CD4-positive, alpha-beta T cell treated with Interleukin-17A for 4 hours (primary cell): ENCODE data around the gene UBL4B.
"Not testable (repeated sequence)": the region's sequence is repeated elsewhere in the genome, so short reads cannot be mapped to it uniquely, and the experiment has no call there.

Source experiments
- DNase-seq: peaks from one replicate; pipeline ENCODE4 v3.0.0-alpha.2; 2020; ENCODE audit warnings: mixed read lengths

Gene UBL4B, protein sequence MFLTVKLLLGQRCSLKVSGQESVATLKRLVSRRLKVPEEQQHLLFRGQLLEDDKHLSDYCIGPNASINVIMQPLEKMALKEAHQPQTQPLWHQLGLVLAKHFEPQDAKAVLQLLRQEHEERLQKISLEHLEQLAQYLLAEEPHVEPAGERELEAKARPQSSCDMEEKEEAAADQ

DNA sequence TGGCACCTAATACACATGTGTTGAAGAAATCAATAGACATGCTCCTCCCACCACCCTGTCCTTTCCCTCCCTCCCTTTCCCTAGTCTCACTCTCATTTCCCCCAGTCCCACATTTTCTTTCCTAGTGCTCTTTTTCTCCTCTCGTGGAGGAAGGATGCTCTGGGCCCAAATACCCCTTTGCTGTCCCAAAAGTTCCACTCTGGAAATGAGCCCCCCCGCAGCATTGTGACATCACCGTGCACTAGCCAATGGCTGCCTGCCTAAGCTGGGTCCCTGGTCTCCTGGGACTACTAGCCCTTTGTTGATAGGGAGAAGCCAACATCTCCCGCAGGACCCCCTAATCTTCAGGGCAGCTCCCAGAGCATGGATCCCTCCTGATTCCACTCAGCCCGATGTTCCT lies at the start of gene UBL4B:
Gene UBL4B, plus strand, starts transcription at position 301 of the 400 bp plus-strand sequence. Its CDS starts 92 bp downstream, at position 393.
- no peak for DNase-seq

DNA sequence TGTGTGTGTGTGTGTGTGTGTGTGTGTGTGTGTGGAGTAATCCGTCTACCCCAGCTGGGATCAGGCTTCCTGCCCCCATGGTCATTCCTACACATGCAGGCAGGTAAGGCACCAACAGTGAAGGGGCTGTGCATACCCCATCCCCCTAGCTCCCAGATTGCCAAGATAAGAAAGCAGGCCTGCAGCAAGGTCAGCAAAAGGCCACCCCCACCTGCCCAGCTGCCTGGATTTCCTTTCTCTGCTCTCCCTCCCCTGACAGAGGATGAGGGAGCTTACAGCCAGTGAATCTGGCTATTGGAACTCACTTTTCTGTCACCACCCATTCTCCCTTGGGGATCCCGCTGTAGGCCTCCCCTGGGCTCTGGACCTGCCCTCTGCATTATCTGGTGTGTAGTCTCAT lies 49.6 kb upstream of the UBL4B start:
- no peak for DNase-seq

DNA sequence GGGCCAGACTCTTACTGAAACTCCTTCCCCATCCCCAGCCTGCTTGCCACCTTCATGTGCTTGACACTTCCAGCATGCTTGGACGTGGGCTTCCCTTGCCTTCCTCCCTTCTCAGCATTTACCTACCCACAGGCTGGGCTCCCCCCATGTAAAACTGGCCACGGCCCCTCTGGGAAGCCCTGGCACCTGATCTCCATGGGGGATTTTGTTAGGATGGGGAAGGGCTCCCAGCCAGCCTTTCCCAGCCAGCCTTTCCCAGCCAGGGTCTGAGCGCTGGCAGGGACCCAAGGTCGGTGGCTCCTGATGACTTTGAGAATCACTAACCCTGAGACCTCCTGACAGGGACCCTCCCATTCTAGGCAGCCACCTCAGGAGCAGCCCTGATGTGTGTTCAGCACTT lies 48.5 kb upstream of the UBL4B start:
- DNase-seq, result no peak

DNA sequence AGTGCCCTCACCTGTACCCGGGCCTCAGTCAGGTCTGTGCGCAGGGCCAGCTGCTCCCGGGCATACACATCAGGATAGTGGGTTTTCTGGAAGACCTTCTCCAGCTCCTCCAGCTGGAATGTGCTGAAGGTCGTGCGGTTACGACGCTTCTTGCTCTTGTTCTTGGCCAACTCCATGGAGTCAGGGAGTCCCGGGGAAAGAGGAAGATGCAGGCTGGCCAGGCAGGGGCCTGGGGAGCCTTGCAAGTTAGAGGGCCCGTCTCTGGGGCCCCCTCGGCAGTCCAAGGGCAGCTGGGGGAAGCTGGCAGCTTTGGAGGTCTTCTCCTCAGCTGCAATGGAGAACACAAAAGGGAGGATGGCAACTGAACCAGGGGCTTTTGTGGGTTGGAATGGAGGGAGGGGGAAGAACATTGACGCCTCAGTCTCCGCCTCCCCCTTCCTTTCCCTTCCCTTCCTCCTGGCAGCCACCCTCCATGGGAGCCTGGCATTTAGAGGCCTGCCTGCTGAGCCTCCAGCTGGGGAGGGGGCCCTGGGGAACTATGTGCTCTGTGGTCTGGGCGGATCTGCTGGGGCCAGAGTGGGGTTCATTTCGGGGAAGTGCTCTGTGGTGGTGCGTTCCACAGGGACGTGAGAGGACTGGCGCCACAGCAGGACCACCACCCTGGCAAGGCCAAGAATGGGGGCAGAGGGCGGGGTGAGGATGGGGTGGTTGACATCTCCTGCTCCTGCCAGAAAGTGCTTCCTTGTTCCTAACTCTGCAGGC lies 47.5 kb upstream of the UBL4B start:
- DNase-seq, result no peak

DNA sequence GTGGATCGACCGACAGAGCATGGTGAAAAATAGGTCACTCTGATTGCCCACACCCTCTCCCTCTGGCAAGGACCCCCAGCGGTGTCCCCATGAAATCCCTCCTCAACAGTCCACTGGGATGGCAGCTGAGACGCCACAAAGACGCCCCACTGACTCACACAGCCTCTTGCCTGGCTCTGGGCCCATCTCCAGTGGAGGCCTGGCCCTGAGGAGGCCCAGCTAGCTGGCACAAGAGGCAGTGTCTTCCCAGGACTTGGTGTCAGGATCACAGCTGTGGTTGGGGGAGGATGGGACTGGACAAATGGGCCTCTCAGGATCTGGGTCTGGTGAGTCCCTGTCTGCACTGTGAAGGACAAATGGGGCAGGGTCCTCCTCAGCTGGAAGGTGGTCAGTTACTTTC lies 46.4 kb upstream of the UBL4B start:
- no peak for DNase-seq

DNA sequence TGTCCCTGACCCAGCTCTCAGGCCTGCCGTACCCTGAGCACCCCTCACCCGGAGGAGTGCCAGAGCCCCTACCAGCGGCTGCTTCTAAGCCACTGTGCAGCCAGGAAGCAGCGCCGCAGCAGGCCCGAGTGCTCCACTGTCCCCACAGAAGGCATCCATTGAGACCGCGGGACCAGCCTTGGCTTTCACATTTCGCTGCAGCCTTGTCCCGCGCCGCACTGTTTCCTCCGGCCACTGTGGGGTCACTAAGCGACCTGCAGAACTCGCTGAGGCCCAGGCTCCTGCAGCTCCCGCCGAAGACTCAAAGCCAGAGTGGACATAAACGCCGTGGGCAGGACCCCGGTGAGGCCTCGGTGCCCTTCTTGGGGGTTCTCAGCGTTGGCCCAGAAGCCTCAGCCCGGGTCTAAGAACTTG lies 44.8 kb upstream of the UBL4B start:
- no peak for DNase-seq

DNA sequence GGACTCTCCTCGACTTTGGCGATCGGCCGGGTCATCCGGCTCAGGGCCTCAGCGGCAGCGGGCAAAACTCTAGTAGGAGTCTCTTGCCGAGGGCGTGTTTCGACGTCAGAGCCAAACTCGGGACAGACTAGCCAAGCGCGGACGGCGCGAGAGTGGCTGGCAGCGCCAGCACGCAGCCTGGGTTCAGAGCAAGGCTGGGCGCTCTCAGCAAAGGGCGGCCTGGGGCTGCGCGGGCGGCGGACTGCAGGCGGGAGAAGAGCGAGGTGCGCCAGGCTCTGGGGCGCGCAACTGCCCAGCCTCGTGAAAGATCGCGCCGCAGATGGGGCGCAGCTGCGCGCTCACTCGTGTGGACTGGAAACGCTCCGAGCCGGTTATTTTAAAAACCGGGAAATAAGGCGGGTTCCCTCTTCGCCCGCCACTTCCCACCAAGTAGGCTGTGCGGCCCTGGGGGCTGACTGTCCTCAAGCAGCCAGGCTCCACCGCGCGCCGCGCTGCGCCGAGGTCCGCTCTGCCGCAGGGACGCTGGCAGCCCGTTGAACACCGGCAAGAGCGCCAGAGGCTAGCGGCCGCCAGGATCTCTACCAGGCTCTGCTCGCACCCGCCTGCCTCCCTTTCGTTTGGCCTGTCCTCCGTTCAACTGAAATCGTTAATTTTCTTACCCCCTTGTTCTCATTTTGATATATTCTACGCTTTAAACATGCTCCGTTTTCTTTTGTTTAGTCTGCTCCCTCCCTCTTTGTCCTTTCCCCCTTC lies 44.2 kb upstream of the UBL4B start:
- no peak for DNase-seq

DNA sequence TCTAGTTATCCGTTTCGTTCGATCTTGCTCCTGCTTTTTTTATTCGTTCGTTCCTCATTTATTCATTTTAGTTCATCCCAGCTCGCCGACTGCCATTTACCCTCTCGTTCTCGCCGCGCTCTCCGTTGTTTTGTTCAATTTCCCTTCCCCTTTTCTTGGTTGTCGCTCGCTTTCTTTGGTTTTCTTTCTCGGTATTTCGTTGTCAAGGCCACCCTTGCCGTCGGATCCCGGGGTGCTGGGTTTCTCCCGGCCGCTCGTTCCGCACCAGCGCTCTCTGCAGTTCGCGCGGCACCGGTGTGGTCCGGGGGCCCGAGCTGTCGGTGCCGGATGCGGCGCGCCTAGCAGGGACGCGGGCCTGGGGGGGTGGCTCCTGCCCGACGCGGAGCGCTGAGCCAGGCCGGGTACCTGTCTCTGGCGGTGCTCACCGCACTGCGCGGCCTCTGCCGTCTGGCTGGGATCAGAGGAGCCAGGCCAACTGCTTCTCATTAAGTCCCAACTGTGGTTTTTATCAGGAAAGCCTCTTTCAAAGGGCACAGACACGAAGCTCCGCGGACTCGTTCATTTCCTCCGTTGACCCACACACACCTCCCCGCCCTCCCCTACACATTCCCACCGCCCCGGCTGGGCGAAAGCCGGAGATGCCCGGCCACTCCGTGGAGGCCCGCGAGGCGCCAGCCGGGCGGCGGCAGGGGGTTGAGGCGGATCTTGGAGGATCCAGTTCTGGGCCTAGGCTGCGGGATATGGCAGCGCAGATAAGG lies 43.4 kb upstream of the UBL4B start:
- peak; percentile 27 for DNase-seq

DNA sequence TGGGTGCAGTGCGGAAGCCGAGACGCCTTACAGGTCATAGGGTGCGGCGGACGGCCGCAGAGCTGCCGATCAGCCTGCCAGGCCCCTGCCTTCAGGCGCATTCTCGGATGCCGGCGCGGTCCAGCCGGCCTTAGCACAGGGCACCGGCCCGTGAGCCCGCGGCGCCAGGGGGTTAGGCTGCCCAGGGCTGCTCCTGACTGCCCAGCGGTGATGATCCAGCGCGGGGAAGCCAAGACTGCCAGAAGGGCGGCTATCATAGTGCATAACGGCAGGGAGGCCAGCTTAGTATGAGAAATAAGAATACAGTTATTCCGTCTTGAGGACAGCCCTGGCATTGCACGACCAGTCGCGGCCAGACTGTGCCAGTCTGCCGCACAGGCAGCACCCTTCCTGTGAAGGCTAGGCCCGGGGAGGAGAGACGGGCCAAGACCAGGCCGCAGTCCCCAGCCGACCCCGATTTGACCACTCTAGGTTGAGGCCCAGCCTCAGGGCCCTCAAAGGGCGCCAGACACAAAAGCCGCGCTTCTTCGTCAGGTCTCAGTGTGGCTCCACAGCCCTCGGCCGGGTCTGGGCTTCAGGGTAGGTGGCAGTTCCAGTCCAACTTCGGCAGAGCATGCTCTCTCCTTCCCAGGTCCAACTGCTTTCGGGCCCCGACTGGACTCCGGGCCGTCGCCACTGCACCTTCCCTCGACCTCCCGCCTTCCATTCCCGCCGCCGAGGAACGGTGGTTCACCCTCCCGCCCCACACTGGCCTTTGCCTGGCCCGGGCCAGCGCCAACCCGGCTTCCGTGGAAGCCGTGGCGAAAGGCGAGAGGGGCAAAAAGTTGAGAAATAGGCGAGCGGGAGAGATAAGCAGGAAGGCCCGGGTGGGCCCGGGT lies 42.6 kb upstream of the UBL4B start:
- DNase-seq, result no peak

DNA sequence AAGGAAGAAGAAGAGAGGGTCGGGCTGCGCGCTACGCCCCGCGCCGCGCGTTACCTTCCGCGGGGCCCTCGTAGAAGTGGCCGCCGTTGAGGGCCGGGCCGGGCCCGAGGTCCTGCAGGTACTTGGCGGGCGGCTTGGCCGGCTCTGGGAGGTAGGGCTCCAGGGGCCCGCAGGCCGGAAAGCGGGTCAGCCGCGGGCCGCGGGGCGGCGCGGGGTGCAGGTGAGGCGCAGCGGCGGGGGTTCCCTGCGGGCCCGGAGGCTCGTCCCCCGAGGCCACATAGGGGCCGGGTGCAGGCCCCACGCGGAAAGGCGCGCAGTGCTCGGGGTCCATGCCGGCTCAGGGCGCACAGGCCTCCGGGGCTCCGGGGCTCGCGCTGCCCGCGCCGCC lies 42.0 kb upstream of the UBL4B start:
- no peak for DNase-seq

DNA sequence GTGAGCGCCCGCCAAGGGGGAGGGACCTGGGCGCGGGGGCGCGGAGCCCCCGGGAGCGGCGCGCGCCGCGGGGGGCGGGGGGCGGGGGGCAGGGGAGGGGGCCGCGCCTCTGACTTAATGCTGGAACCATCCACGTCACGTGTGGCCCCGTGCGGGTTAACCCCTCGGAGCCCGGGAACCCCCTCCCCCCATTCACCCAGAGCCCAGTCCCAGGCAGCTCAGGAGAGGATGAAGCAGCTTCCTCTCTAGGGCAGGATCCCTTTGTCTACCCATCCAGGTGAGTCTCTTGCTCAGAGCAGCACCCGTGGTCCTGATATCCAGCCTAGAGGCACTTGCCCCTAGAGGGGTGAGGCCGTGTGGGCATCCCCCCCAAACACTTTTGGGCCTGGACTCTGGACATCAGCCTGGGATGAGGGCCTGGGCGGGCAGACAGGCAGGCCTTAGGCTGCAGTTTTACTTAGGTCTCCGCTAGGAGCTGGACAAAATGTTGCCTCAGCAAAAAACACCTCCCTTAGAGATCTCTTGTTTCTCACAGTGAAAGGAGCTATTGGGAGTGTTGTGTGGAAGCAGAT lies 41.5 kb upstream of the UBL4B start, which contains the start of gene ALX3:
Gene ALX3, minus strand, starts transcription at position 2 of the 572 bp plus-strand sequence. CDS start 60 bp downstream, outside the sequence.
- no peak for DNase-seq

DNA sequence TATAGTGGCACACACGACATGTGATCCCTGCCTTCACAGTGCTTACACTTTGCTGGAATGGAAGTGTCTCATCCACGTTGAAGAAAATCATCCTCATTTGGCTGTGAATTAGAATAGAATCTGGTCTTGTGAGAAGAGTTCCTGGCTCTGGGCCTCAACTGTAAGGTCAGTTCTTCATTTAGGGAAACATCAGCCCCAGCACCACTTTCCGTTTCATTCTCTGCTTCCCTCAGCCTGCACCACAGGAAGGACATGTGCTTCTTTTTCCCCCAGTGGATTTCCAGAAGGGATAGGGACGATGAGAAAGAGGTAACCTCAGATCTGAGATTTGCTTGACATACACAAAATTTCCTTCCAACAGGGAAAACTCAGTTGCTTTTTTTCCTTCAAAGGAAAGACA lies 38.1 kb upstream of the UBL4B start:
- DNase-seq, result no peak

DNA sequence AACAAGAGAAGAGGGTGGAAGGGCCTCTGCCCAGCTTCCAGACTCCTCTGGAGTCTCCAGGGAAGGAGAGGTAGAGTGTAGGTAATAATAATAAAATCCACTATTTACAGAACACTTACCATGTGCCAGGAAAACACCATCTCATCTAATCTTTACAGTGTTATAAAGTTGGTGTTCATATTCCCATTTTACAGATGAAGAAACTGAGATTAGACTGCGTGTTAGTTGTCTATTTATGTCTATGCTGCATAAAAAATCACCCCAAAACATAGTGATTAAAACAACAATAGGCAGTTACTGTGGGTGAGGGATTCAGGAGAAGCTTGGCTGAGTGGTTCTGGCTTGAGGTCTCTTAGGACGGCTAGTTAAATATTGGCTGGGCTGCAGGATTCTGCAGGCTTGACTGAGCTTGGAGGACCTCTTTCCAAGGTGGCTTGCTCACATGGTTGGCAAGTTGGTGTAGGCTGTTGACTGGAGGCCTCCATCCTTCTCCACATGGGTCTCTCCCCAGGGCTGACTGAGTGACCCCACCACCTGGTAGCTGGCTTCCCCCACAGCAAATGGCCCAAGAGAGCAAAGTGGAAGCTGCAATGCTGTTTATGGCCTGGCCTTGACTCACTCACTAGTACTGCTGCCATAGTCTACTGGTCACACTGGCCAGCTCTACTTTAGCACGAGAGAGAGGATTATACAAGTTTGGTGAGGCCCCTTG lies 35.3 kb upstream of the UBL4B start:
- DNase-seq, result no peak

DNA sequence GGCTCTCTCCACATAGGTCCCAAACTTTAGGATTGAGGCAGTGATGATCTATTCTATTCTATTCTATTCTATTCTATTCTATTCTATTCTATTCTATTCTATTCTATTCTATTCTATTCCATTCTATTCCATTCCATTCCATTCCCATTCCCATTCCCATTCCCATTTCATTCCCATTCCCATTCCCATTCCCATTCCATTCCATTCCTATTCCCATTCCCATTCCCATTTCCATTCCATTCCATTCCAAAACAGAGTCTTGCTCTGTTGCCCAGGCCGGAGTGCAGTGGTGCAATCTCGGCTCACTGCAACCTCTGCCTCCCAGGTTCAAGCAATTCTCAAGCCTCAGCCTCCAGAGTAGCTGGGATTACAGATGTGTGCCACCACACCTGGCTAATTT lies 32.2 kb upstream of the UBL4B start:
- not testable (repeated sequence) for DNase-seq

DNA sequence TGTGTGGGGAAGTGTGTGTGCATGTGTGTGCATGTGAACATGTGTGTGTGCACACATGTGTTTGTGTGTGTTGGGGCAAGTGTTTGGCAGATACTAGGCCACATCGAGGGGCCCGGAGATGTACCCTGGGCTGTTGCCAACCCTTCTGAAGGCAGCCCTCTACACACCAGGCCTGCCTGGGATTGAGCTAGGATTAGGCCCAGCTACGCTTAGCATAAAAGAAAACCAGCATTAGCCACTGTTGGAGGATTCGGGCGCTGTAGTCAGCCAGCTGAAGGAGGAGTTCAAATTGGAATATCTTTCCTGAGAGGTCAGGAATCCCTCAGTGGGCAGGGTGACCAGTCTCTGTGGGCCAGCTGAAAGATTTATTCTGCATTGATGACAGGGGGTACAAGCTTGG lies 31.2 kb upstream of the UBL4B start:
- DNase-seq, result no peak

DNA sequence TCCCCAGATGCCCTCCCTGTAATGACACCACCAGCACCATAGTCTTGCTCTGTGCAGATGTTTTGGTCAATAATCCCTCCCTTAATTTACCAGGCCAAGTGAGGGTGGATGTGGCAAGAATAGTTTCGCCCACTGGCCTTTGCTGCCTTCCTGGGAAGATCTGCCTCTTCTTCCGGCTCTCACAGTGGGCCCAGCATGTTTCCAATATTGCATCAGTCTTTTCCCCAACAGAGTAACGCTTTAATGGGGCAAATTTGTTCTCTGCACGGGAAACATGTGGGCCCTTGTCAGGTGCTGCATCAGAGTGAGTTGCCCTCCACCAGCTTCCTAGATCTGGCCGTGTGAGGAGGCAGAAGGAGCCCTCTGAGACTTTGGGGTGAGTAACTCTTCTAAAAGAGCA lies 29.8 kb upstream of the UBL4B start:
- DNase-seq, result no peak

DNA sequence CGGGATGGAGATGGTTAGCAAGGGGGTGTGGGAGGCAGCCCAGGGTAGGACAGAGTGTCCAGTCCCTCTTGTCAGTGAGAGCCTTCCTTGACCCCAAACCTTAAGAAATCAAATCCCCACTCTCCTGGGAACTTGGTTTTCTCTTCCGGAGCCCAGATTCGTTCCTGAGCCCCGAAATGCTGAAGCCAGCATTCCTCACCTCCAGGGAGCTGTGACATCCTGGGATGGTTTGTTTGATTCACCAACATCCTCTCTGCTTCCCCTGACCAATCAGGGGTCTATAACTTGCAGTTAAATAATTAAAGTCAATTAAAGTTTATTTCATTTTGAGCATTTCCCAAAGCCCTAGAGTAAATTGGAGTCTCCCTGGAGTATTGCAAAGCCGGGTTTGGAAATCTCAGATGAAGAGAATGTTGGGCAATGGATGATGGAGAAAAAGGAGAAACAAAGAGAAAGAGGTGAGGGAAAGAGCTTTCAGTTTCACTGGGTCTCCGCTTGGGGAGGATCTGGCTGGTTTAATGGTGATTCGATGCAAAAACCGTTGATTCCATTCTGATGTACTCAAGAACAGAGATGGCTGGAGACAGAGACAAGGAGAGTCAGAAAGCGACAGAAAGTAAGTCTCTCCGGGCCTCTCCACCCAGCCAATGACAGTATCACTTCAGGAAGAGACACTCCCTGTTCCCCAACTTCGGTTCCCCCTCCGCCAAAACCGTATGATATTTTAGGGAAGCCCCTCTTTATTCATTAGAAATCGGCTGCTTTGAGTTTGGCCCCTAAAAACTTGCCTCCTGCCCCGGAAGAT lies 29.0 kb upstream of the UBL4B start:
- DNase-seq, result no peak

DNA sequence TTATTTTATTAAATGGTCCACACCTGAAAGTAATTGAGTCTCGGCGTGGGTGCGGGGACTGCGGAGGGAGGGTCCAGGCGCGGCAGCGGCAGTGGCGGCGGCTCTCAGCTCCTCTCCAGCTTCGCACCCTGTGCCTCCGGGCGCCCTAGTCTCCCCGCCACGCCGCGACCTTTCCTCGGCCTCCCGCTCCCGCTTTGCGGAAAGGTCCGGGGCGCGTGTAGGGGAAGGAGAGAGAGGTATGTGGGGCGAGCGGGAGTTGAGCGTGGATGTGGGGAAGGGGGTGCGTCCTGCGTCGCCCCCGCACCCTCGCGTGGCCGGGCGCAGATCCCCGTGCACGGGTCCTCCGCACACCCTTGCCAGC lies 28.4 kb upstream of the UBL4B start:
- no peak for DNase-seq

DNA sequence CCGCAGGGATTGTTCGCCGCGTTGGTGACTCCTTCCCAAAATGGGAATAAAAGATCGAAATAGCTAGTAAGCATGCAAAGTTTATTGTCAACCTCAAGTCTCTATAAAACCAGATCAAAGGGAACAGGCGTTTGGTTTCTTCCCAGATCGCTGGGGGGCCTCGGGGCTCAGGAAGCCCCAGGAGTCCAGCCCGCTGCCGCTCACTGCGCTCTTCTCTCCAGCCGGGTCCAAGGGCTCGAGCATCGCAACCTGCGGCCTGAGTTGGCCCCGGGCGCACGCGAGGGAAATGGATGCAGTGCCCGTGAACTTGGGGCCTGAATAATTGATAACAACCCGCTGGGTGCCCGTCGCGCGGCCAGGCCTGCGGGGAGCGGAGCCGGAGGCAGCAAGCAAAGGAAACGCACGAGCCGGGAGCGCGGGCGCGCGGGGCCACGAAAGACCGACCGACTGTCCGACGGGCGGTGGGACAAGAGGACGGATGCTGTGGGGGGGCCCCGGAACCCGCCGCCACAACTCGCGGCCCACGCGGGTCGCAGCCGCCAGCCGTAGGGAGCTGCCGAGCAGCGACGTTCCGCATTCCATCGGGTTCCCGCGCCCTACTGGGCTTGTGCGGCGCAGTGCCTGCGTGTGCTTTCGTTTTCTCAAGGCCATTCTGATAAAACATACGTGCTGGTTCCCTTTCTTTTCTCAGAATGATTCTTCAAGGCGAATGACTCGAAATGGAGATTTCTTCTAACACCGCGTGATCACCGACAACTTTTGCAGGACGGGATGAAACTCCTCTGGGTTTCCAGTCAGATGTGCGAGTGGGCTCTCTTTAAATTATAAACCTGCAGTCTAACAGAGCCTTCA lies 27.8 kb upstream of the UBL4B start:
- peak; percentile 23 for DNase-seq
